Suprapubic skin (tissue), 4 donors: ENCODE measurements around the gene SMIM36. TPM values are rescaled to one million over a fixed set of nuclear protein-coding genes. Genes with fewer than 3 reads are reported as not detected.

Experiments
- DNase-seq, 2 donors: peaks; one replicate each; pipeline ENCODE4 v3.0.0-alpha.2; 2019; ENCODE audit warnings: low spot score in 2 of 2
- H3K27ac ChIP-seq: fragments of 200-600 bp; sonication (generic); one replicate; pipeline ENCODE4 v1.5.1; 2019
- H3K27me3 ChIP-seq: fragments of 200-600 bp; sonication (generic); one replicate; pipeline ENCODE4 v1.5.1; 2019
- H3K36me3 ChIP-seq: fragments of 200-600 bp; sonication (generic); one replicate; pipeline ENCODE4 v1.5.1; 2019
- H3K4me1 ChIP-seq: fragments of 200-600 bp; sonication (generic); one replicate; pipeline ENCODE4 v1.5.1; 2019
- H3K4me3 ChIP-seq: fragments of 200-600 bp; sonication (generic); one replicate; pipeline ENCODE4 v1.5.1; 2019; ENCODE audit warnings: mild to moderate bottlenecking
- H3K9me3 ChIP-seq: fragments of 200-600 bp; sonication (generic); one replicate; pipeline ENCODE4 v1.5.1; 2019
- CTCF ChIP-seq, 2 donors: fragments of 200-600 bp in 1 of 2; fragments of 450-650 bp in 1 of 2; sonication (generic) in 1 of 2; IDR thresholded peaks; one replicate each; pipeline ENCODE4 v1.5.1; 2016 to 2019; ENCODE audit warnings: antibody characterized with exemption in 2 of 2, mild to moderate bottlenecking in 1 of 2, moderate library complexity in 1 of 2
- EP300 ChIP-seq: sonication (generic); formaldehyde crosslinking; IDR thresholded peaks from one replicate; pipeline ENCODE4 v1.6.1; 2017; ENCODE audit warnings: antibody characterized with exemption
- POLR2A ChIP-seq, 2 donors: fragments of 450-650 bp; IDR thresholded peaks; one replicate each; pipeline ENCODE4 v1.6.1; 2017; ENCODE audit warnings: antibody characterized with exemption in 2 of 2, mild to moderate bottlenecking in 2 of 2, moderate library complexity in 2 of 2
- POLR2AphosphoS5 ChIP-seq, 3 donors: sonication (generic); formaldehyde crosslinking; IDR thresholded peaks; one replicate each; pipeline ENCODE4 v1.6.1; 2017; ENCODE audit warnings: antibody characterized with exemption in 3 of 3
- WGBS: methylation state at CpG from one replicate; pipeline ENCODE4 v1.1.5; 2018; 5-methylcytosine and 5-hydroxymethylcytosine counted together
- total RNA-seq, 4 donors: library from RNA; depleted of rRNA; stranded (reverse); fragments of >200 nt; gene quantifications; one replicate each; pipeline ENCODE4 v1.1.0, GENCODE V29; 2016

SMIM36 gene
- total RNA-seq, 4 donors from 2014 or later, result not detected

DNA sequence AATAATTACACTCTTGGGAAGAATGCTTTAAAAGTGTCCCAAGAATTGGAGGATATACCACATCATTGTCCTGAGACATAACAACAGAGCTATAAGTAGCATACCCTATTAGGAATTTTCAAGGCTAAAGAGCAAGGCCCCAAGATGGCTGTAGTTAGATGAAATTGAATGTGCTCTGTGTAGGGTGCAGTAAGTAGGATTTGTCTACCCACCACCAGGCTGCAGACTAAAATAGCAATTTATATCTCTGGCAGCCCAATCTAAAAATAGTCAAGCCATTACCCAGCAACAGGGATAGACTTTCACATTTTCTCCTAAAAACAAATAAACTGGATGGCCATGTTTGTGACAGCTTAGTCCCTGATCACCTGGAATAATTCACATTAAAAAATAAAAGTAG is 95.3 kb downstream of the SMIM36 start:
- H3K9me3 ChIP-seq, result no peaks in the 10 kb centered on the region
- H3K4me1 ChIP-seq, result peaks cover 13% of the 10 kb centered on the region
- no peaks in the 10 kb centered on the region for H3K27me3 ChIP-seq
- no peak overlapping the region for H3K27ac ChIP-seq
- no peak for DNase-seq
- H3K36me3 ChIP-seq, result peaks cover 7% of the 10 kb centered on the region
- H3K4me3 ChIP-seq, result no peak overlapping the region
- no peak for TF ChIP-seq CTCF (IDR thresholded peaks at IDR 0.05)
- no peak for TF ChIP-seq EP300
- no peak for TF ChIP-seq POLR2A (IDR thresholded peaks at IDR 0.05)
- TF ChIP-seq POLR2AphosphoS5 (IDR thresholded peaks at IDR 0.05), result no peak

- no peak for DNase-seq
- TF ChIP-seq EP300, result no peak
- no peak for TF ChIP-seq POLR2A (IDR thresholded peaks at IDR 0.05)
- no peak for TF ChIP-seq CTCF (IDR thresholded peaks at IDR 0.05)
- TF ChIP-seq POLR2AphosphoS5 (IDR thresholded peaks at IDR 0.05), result no peak
Measured at GRCh38 chr17:55414983-55415382, 96.3 kb downstream of the SMIM36 start.

GRCh38 chr17:55413825-55414489 is 97.3 kb downstream of the SMIM36 start:
- Histone ChIP-seq H3K4me1 (no peaks in the 10 kb centered on the region), H3K36me3 (peaks cover 27% of the 10 kb centered on the region), H3K4me3 (no peak overlapping the region), H3K27ac (no peak overlapping the region), H3K9me3 (no peaks in the 10 kb centered on the region), H3K27me3 (no peaks in the 10 kb centered on the region)
- WGBS, result 91% methylated on average over 8 of the region's 8 CpGs
- TF ChIP-seq EP300, result no peak
- TF ChIP-seq CTCF (IDR thresholded peaks at IDR 0.05), result no peak
- TF ChIP-seq POLR2AphosphoS5 (IDR thresholded peaks at IDR 0.05), result no peak
- TF ChIP-seq POLR2A (IDR thresholded peaks at IDR 0.05), result no peak
- DNase-seq, result no peak

More at GRCh38 chr17:55414983-55415382, 96.3 kb downstream of the SMIM36 start:
- Histone ChIP-seq H3K36me3 (peaks cover 17% of the 10 kb centered on the region), H3K9me3 (no peaks in the 10 kb centered on the region), H3K4me1 (peaks cover 2% of the 10 kb centered on the region), H3K27me3 (no peaks in the 10 kb centered on the region), H3K4me3 (no peak overlapping the region), H3K27ac (no peak overlapping the region)
- 93% methylated on average over 4 of the region's 4 CpGs for WGBS

DNA sequence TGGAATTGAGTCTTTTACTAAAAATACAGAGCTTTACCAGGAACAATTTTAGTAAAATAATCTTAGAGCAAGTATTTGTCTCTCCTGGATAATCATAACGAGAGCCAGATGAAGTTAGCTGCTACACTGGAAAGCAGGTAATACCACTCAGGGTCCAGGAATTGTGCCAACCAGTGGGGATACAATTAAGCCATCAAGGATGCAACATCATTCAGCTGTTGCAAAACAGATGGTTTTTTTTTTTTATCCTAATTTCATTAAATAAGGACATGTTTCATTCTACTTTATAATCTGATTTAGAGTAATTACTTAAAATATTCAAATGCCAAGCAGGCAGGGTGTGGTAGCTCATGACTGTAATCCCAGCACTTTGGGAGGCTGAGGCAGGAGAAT is 99.8 kb downstream of the SMIM36 start:
- H3K4me1 ChIP-seq, result no peaks in the 10 kb centered on the region
- H3K27ac ChIP-seq, result no peak overlapping the region
- H3K9me3 ChIP-seq, result no peaks in the 10 kb centered on the region
- H3K27me3 ChIP-seq, result no peaks in the 10 kb centered on the region
- H3K36me3 ChIP-seq, result peaks cover 44% of the 10 kb centered on the region
- no peak for TF ChIP-seq CTCF (IDR thresholded peaks at IDR 0.05)
- no peak for TF ChIP-seq POLR2A (IDR thresholded peaks at IDR 0.05)
- TF ChIP-seq POLR2AphosphoS5 (IDR thresholded peaks at IDR 0.05), result no peak
- TF ChIP-seq EP300, result no peak
- DNase-seq, result no peak
- WGBS, result 83% methylated on average over 1 of the region's 1 CpG
- H3K4me3 ChIP-seq, result no peak overlapping the region

GRCh38 chr17:55410722-55411462 is 100.4 kb downstream of the SMIM36 start:
- no peak for TF ChIP-seq POLR2AphosphoS5 (IDR thresholded peaks at IDR 0.05)
- TF ChIP-seq EP300, result no peak
- no peak for TF ChIP-seq CTCF (IDR thresholded peaks at IDR 0.05)
- TF ChIP-seq POLR2A (IDR thresholded peaks at IDR 0.05), result no peak
- no peaks in the 10 kb centered on the region for H3K9me3 ChIP-seq
- no peaks in the 10 kb centered on the region for H3K4me1 ChIP-seq
- no peak overlapping the region for H3K27ac ChIP-seq
- 77% methylated on average over 5 of the region's 5 CpGs for WGBS
- DNase-seq, result no peak
- H3K4me3 ChIP-seq, result no peak overlapping the region
- H3K36me3 ChIP-seq, result peaks cover 44% of the 10 kb centered on the region
- H3K27me3 ChIP-seq, result no peaks in the 10 kb centered on the region
